Activated T-cell treated with anti-CD3 and anti-CD28 coated beads for 48 hours (primary cell): ENCODE measurements around the gene ZNF747.
"Not testable (repeated sequence)": the region's sequence is repeated elsewhere in the genome, so short reads cannot be mapped to it uniquely, and the experiment has no call there.

ENCODE experiments used
- DNase-seq: peaks from one replicate; pipeline ENCODE4 v3.0.0-alpha.2; 2020; ENCODE audit warnings: low read depth

Gene ZNF747

GRCh38 chr16:30557957-30558788 lies 23.5 kb upstream of the ZNF747 start, which contains the start of gene ZNF764:
TSS of gene ZNF764 (minus strand) at chr16:30558374. CDS start at chr16:30558182, 192 bp downstream.
- DNase-seq, result peak; percentile 97

GRCh38 chr16:30557707-30557956 lies 23.0 kb upstream of the ZNF747 start:
- DNase-seq, result no peak

- DNase-seq, result no peak
Observed at GRCh38 chr16:30556125-30556473, 21.4 kb upstream of the ZNF747 start.

- no peak for DNase-seq
Observed at GRCh38 chr16:30555315-30556124, 20.9 kb upstream of the ZNF747 start.

- DNase-seq, result no peak
Observed at GRCh38 chr16:30554557-30555314, 20.1 kb upstream of the ZNF747 start.

GRCh38 chr16:30553393-30553899 lies 18.8 kb upstream of the ZNF747 start:
- DNase-seq, result no peak

GRCh38 chr16:30552956-30553355 lies 18.3 kb upstream of the ZNF747 start:
- DNase-seq, result no peak

- peak; percentile 55 for DNase-seq
Observed at GRCh38 chr16:30551781-30552180, 17.1 kb upstream of the ZNF747 start.

- no peak for DNase-seq
Observed at GRCh38 chr16:30548416-30549253, 14.0 kb upstream of the ZNF747 start.

- no peak for DNase-seq
Observed at GRCh38 chr16:30546115-30546514, 11.5 kb upstream of the ZNF747 start.

- DNase-seq, result no peak
Observed at GRCh38 chr16:30543067-30543466, 8.4 kb upstream of the ZNF747 start.

- DNase-seq, result no peak
Observed at GRCh38 chr16:30541502-30542329, 7.1 kb upstream of the ZNF747 start.

- DNase-seq, result not testable (repeated sequence)
Observed at GRCh38 chr16:30540916-30541464, 6.3 kb upstream of the ZNF747 start.

GRCh38 chr16:30539986-30540526 lies 5.4 kb upstream of the ZNF747 start:
- not testable (repeated sequence) for DNase-seq

GRCh38 chr16:30539000-30539964 lies 4.6 kb upstream of the ZNF747 start:
- no peak for DNase-seq

GRCh38 chr16:30536391-30537024 lies 1.9 kb upstream of the ZNF747 start:
- DNase-seq, result not testable (repeated sequence)

GRCh38 chr16:30535777-30536190 lies 1.1 kb upstream of the ZNF747 start:
- peak; percentile 59 for DNase-seq

- DNase-seq, result no peak
Observed at GRCh38 chr16:30535106-30535776, 583 bp upstream of the ZNF747 start.
